ENCODE measurements around the gene LIX1L.

GRCh38 chr1:145927916-145928643, 29.7 kb downstream of the LIX1L start:
- TF ChIP-seq EZH2 (IDR thresholded peaks at IDR 0.05; ENCODE audit: borderline replicate concordance, insufficient read depth, low read depth, low read length, poor library complexity, severe bottlenecking) (no peak), CTCF (IDR thresholded peaks at IDR 0.05) (no peak)
